Measurements from ENCODE around the gene TMEM161B. TPM values are rescaled to one million over a fixed set of nuclear protein-coding genes. Genes with fewer than 3 reads are reported as not detected.

The TMEM161B gene
- total RNA-seq, 4 donors from 2014 or later: 16.3 to 20.5 (median 18.7) TPM

GRCh38 chr5:88262116-88262515 is 6.5 kb downstream of the TMEM161B start:
- Histone ChIP-seq H3K9me3 (peaks cover 0 to 3% (median 0%) of the 10 kb centered on the region in 4 donors), H3K4me3 (no peak overlapping the region), H3K4me1 (peaks cover 0 to 5% (median 0%) of the 10 kb centered on the region in 4 donors), H3K27ac (no peak overlapping the region), H3K27me3 (no peaks in the 10 kb centered on the region), H3K36me3 (peaks cover 0 to 10% (median 0%) of the 10 kb centered on the region in 3 donors)
- TF ChIP-seq CTCF (IDR thresholded peaks at IDR 0.05) (no peak), POLR2A (IDR thresholded peaks at IDR 0.05) (no peak), EP300 (IDR thresholded peaks at IDR 0.05) (no peak)
- no peak for DNase-seq (ENCODE audit: low spot score in 2 of 2)

GRCh38 chr5:88258636-88259035 is 10.0 kb downstream of the TMEM161B start:
- no peak overlapping the region for H3K4me3 ChIP-seq
- H3K4me1 ChIP-seq: no peaks in the 10 kb centered on the region
- TF ChIP-seq EP300 (IDR thresholded peaks at IDR 0.05): no peak
- TF ChIP-seq POLR2A (IDR thresholded peaks at IDR 0.05): no peak
- no peak for TF ChIP-seq CTCF (IDR thresholded peaks at IDR 0.05)
- no peaks in the 10 kb centered on the region for H3K9me3 ChIP-seq
- DNase-seq (ENCODE audit: low spot score in 2 of 2): no peak
- H3K27ac ChIP-seq: no peak overlapping the region
- WGBS, 2 donors: 94 to 95% methylated on average over 2 of the region's 2 CpGs
- no peaks in the 10 kb centered on the region for H3K27me3 ChIP-seq
- no peaks in the 10 kb centered on the region for H3K36me3 ChIP-seq

GRCh38 chr5:88256872-88257271 is 11.8 kb downstream of the TMEM161B start:
- DNase-seq (ENCODE audit: low spot score in 2 of 2): no peak
- Histone ChIP-seq H3K36me3 (no peaks in the 10 kb centered on the region), H3K27me3 (no peaks in the 10 kb centered on the region), H3K4me3 (no peak overlapping the region), H3K9me3 (no peaks in the 10 kb centered on the region), H3K27ac (no peak overlapping the region), H3K4me1 (no peaks in the 10 kb centered on the region)
- 72 to 74% methylated on average over 4 of the region's 4 CpGs for WGBS, 2 donors
- TF ChIP-seq POLR2A (IDR thresholded peaks at IDR 0.05) (no peak), CTCF (IDR thresholded peaks at IDR 0.05) (no peak), EP300 (IDR thresholded peaks at IDR 0.05) (no peak)

GRCh38 chr5:88256037-88256436 is 12.6 kb downstream of the TMEM161B start:
- no peak for TF ChIP-seq EP300 (IDR thresholded peaks at IDR 0.05)
- H3K4me3 ChIP-seq: no peak overlapping the region
- no peak for DNase-seq (ENCODE audit: low spot score in 2 of 2)
- no peaks in the 10 kb centered on the region for H3K27me3 ChIP-seq
- no peaks in the 10 kb centered on the region for H3K9me3 ChIP-seq
- no peaks in the 10 kb centered on the region for H3K4me1 ChIP-seq
- H3K36me3 ChIP-seq: no peaks in the 10 kb centered on the region
- H3K27ac ChIP-seq: no peak overlapping the region

GRCh38 chr5:88254320-88254719 is 14.3 kb downstream of the TMEM161B start:
- 96 to 97% methylated on average over 1 of the region's 1 CpG for WGBS, 2 donors
- no peak overlapping the region for H3K4me3 ChIP-seq
- H3K4me1 ChIP-seq: peaks cover 0 to 6% (median 0%) of the 10 kb centered on the region in 4 donors
- TF ChIP-seq EP300 (IDR thresholded peaks at IDR 0.05) (no peak), POLR2A (IDR thresholded peaks at IDR 0.05) (no peak), CTCF (IDR thresholded peaks at IDR 0.05) (no peak)
- no peaks in the 10 kb centered on the region for H3K9me3 ChIP-seq
- DNase-seq (ENCODE audit: low spot score in 2 of 2): no peak
- H3K27me3 ChIP-seq: no peaks in the 10 kb centered on the region
- H3K27ac ChIP-seq: no peak overlapping the region
- H3K36me3 ChIP-seq: no peaks in the 10 kb centered on the region
